GM12801 (cell line): Measurements from ENCODE around the gene PSTPIP2.

Source experiments
- CTCF ChIP-seq: IDR thresholded peaks from one replicate; pipeline ENCODE4 v1.5.1; 2011; ENCODE audit warnings: control low read depth; ENCODE audit not compliant: insufficient read length; ENCODE audit errors: extremely low read depth

Gene PSTPIP2

DNA sequence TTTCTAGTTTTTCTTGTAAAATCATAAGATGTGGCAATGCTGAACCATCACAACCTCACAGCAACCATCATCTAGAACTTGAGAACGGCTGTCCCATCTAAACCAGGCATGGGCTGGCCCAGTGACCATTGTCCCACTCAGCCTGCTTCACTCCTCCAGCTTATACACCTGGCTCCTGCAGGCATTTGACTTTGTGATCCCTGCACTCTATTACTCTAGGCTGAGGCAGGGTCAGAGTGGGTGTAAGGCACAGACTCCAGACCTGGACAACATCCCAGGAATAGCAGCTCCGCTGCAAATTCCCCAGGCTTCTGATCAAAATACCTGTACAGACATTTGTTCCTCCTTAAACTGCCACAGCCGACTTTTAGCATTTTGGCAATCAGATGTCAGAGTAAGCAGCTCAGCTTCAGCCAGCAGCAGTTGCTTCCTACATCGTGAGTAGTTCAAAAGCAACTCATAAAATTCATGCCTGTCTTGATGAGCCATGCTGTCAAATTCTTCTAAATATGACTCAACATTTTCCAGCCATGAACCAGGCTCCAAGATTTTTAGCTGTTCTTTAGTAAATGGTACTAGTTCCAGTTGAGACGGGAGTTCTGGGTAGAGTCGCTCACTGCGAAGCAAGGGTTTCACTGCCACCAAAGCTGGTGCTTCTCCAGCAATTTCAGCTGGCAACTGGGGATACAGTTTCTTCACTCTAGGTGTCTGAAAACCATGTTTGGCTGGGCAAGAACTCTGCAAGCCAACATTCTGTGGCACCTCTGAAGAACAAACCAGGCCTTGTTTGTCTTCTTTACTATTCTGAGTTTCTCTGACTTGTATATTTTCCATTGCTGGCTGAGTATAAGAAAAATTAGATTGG lies 117.8 kb downstream of the PSTPIP2 start:
- no peak for TF ChIP-seq CTCF

DNA sequence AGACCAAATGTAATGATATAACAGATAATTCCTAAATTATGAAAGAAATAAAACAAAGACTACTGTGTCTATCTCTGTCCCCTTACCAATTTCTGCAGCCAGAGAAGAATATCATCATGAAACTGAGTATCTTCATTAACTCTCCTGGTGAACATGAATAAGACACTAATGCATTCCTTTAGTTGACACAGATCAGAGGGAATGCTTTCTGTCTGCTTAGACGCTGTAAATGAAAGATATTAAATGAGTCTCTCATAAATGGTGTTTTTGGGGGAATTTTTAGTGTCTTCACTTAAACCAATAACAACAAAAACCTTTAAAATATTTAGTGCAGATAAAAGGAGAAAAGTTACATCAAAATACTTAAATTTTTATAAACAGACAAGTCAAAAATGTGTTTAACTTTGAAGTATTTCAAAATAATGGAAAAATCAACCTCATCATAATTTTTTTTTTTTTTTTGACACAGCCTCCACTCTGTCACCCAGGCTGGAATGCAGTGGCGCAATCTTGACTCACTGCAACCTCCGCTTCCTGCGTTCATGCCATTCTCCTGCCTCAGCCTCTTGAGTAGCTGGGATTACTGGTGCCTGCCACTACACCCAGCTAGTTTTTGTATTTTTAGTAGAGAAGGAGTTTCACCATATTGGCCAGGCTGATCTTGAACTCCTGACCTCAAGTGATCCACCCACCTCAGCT lies 120.9 kb downstream of the PSTPIP2 start:
- TF ChIP-seq CTCF, result no peak

DNA sequence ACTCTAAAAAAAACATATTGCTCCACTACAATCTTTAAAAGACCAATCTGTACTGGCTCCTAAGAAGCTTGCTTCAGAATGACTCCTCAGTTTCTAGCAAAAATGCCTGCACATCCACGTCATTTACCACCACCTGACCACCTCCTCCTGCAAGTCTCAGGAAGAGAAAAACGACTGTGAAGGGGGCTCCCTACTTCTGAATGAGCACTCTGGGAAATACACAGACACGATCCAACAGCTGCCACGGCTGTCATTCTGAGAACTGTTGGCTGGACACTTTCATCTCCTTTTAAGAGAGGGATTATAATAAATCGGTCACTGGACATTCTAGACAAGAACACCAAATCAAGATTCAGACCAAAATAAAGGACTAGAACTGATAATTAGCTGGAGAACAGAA lies 126.4 kb downstream of the PSTPIP2 start:
- no peak for TF ChIP-seq CTCF

DNA sequence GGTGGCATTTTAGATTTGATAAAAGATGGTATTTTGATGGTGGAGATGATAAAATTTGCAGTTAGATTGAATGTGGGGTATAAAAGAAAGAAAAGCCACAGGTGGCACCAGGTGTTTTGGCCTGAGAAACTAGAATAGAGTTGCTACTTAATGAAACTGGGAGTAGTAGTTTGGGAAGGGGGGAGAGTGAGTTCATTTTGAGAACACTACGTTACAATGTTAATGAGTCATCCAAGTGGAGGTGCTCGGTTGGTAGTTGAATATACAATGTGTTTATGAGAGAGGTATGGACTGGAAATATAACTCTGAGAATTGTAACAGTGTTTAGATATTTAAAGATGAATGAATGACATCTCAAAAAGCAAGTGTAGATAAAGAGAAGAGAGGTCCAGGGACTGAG lies 131.3 kb downstream of the PSTPIP2 start:
- no peak for TF ChIP-seq CTCF

DNA sequence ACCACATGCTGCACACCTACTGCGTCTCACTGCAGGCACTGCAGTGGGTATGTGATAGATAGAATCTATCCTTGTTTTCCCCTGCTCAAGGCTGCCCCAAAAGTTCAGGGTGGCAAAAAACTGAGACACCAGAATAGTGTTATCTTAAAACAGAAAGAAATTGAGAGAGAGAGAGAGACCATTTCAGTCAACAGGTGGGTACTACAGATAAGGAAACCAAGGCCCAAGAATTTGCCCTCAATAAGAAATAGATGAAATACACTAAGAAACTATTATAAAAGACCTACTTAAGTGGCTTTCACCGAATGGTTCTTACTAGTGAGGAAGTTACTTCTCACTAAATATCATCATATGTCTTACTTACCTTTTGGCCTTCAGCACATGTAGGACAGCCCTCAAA lies 132.8 kb downstream of the PSTPIP2 start:
- TF ChIP-seq CTCF, result no peak

- no peak for TF ChIP-seq CTCF
Measured at GRCh38 chr18:45938488-45938935, 133.5 kb downstream of the PSTPIP2 start.

DNA sequence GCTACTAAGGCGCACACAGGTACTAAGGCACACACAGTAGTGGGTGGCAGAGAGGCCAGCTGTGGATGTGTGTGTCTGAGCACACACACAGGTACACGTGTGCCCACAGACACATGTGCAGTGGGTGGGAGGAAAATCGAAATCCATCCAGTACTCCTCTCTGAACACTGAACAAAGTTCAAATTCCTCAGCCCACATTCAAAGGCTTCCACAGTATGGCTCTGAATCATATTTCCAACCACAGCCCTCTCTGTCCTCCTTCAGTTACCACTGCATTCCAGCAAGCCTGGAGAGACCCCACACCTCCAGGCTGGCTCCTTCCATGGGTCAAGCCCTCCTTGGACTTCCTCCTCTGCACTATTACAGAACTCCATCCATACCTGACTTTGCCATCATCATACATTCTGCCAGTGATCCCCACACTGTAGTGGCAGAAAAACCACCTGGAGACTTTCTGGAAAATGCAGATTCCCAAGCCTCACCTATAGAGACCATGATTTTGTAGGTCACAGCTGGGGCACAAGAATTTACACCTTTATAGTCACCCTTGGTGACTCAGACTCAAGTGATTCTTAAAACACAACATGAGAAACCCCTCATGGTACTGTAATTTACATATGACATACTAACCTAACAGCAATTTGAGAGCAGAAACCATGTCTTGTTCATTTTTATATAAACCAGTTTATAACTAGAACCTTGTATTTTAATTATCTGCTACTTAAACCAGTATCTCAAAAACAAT lies 136.3 kb downstream of the PSTPIP2 start:
- TF ChIP-seq CTCF, result no peak
